GM18909 (cell line): ENCODE data around the gene TRIM74.
"Not testable (repeated sequence)": the region's sequence is repeated elsewhere in the genome, so short reads cannot be mapped to it uniquely, and the experiment has no call there.

Source experiments
- ATAC-seq: cut with Tn5 transposase; IDR thresholded peaks from one replicate; pipeline ENCODE4 v1.9.1; 2021; ENCODE audit warnings: mild to moderate bottlenecking; ENCODE audit not compliant: unreplicated experiment, poor library complexity

The TRIM74 gene

DNA sequence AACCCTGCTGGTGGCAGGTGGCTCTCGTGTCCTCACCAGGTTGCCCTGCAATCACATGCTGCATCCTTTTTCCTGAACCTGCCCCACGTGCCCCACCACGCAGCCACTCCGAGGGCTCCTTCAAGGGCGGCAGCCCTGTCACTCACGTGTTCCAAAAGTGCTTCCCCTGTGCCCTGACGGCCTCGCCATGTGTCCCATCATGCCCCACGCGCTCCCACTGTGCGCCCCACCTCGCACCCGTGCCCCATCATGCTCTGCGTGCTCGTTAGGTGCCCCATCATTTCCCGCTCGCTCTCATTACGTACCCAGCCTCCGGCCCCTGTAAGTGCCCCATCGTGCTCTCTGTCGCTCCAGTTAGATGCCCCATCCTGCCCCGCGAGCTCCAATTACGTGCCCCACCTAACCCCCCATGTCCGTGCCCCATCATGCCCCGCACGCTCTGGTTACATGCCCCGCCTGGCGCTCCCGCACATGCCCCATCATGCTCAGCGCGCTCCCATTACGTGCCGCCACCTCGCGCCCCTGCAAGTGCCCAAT lies at the start of gene TRIM74:
Gene TRIM74 (minus strand): TSS at position 487 of the 537 bp plus-strand sequence. CDS start 3,309 bp downstream, outside the sequence.
- not testable (repeated sequence) for ATAC-seq

DNA sequence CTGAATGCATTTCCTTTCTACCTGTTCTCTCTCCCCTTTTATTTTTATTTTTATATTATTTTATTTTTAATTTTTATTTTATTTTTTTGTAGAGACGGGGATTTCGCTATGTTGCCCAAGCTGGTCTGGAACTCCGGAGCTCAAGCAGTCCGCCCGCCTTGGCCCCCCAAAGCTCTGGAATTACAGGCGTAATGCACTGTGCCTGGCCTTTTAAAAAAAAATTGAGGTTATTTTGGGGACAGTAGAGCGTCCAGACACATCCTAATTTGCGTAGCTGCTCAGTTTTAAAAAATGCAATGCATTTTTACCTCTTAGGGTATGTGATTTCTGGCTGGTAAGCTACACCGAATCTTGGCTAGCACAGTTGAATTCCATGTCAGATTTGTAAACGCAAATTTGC lies 37.2 kb upstream of the TRIM74 start:
- not testable (repeated sequence) for ATAC-seq

DNA sequence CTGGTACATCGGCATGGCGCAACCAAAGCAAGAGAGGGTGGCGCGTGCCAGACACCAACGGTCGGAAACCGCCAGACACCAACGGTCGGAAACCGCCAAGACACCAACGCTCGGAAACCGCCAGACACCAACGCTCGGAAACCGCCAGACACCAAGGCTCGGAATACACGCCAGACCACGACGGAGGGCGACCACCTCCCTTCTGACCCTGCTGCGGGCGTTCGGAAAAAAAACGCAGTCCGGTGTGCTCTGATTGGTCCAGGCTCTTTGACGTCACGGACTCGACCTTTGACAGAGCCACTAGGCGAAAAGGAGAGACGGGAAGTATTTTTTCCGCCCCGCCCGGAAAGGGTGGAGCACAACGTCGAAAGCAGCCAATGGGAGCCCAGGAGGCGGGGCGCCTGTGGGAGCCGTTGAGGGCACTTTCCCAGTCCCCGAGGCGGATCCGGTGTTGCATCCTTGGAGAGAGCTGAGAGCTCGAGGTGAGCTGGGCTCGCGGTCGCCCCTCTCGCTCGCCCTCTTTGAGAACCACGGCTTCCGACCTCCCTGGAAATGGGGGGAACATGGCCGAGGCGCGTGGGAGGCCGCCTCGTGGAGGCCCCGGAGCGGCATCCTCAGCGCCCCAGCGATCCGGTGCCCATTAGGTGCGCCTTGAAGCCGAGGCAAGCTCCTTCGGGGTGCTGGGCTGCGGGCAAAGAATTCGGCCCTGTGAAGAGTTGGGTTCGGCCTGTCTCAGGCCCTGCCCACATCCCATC lies 36.6 kb upstream of the TRIM74 start:
- peak; percentile 88 for ATAC-seq

DNA sequence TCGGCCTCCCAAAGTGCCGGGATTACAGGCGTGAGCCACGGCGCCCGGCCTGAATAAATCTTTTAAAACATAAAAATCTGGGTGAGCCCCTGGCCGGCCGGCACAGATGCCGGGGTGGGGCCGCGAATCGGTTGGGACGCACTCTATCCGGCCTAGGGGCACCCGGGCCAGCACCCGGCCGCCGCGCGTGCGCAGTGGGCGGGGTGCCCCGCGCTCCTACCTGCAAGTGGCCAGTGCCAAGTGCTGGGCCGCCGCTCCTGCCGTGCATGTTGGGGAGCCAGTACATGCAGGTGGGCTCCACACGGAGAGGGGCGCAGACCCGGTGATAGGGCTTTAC lies 36.1 kb upstream of the TRIM74 start:
- ATAC-seq = peak; percentile 81

DNA sequence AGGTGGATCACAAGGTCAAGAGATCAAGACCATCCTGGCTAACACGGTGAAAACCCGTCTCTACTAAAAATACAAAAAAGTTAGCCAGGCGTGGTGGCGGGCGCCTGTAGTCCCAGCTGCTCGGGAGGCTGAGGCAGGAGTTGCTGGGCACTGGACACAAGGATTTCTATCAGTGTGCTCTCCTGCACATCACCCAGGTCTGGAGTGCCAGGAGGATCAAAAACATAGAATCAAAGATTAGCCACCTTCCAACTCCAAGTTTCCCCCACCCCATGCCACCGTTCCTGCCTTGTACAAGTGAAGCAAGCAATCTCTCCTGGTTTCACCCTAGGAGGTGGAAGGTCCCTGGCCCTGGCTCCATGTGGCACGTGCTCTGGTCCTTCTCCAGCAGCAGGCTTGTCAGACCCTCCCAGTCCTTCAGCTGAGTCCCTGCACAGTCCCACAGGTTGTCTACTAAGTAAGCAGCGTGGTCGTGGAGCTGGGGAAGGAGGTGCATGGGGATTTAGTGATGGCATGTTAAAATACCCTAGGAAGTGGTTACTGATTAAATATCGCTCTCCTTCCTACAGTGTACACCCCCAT lies 28.7 kb upstream of the TRIM74 start:
- ATAC-seq = not testable (repeated sequence)

DNA sequence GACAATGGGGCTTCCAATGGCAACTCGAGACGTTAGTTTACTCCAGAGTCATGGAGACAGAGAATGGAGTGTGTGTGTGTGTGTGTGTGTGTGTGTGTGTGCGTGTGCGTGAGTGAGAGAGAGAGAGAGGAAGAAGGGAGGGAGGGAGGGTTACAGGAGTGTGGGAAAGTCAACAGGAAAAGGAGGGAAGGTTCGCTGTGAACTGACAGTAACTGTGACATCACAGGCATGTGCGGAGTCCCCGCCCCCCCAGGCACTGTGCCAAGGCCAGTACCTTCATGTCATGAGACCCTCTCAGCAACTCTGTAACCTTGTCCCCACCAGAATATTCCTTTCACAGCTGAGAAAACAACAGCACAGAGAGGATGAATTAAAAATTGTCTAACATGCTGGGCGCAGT lies 28.2 kb upstream of the TRIM74 start:
- not testable (repeated sequence) for ATAC-seq

DNA sequence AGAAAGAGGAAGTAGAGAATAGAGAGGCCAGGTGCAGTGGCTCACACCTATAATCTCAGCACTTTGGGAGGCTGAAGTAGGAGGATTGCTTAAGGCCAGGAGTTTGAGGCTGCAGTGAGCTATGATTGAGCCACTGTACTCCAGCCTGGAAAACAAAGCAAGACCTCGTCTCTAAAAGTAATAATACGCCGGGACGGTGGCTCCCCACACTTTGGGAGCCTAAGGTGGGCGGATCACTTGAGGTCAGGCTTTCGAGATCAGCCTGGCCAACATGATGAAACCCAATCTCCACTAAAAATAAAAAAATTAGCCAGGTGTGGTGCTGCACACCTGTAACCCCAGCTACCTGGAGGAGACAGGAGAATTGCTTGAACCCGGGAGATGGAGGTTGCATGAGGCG lies 26.2 kb upstream of the TRIM74 start:
- ATAC-seq = not testable (repeated sequence)

DNA sequence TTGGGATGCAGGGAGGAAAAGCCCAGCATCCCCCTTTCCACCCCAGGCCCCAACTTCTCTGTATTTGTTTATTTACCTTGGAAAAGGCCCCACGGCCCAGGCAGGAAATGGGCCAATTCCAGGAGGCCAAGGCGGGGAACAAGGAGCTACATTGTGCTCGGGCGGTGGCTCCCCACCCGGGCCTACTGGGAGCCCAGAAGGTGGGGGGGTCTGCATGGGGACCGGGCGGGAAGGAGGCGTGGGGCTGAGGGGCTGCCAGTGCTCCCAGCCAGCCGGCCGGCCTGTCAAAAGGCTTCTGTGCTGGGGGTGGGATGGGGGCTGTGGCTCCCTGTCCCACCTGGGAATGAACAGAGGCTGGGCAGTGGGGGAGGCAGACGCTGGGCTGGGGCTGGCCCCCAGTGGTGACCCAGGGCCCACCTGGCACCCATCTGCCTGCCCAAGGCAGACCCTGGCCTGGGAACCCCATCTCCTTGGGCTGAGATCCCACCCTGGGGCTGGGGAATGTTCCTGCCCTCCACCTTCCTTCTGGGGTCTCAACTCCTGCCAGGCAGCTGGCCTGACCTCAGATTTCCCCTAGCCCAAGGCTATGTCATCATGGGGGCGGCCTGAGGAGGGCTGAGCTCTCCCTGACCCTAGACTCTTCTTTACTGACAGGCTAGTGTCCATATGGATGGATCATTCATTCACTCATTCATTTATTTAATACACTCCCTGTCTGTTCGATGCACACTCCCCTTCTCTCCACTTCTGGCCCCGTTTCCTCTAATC lies 21.1 kb upstream of the TRIM74 start:
- ATAC-seq = not testable (repeated sequence)

DNA sequence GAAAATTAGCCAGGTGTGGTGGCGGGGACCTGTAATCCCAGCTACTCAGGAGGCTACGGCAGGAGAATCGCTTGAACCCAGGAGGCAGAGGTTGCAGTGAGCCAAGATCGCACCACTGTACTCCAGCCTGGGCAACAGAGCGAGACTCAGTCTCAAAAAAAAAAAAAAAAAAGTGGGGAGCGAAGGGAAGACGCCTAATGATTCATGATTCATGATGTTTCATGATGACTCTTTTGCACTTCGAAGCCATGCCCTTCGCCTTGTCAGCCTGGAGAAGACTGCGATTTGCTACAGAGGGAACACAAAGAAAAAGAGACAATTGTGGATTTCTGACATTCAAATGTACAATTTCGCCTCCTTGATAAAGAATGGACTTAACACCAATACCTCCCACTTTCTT lies 12.8 kb upstream of the TRIM74 start:
- ATAC-seq = not testable (repeated sequence)

DNA sequence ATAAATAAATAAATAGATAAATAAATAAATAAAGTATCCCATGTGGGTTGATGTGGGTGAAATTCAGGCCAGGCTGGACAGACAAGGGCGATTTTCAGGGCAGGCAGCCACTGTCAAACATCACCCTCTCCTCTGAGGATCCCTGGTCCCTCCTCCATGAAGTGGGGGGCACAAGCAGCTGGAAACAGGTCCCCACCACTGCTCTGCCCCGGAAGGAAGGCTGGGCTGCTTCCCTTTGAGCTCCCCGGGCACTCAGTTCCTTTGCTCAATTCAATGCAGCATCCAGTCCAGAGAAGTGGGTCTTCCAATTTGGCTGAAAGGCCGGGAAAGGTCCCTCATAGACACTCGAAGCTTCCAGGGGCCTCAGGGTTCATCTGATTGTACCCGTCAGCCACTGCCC lies 11.1 kb upstream of the TRIM74 start:
- not testable (repeated sequence) for ATAC-seq

DNA sequence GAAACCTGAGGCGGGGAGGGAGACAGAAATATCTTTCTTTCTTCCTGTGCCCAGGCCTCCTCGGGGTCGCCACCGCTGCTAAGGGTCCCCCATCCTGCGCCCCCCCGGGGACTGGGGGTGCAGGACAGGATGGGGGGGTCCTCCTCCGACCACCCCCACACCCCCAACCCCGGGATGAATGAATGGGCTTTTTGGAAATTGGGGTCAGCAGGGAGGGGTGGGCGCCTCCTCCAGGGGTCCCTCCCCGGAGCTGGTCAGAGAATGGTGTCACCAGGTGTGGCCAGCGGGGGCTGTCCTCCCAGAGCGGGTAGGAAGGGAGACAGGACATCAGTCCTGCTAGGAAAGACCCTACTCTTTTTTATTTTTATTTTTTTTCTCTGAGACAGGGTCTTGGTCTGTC lies 7.2 kb upstream of the TRIM74 start:
- not testable (repeated sequence) for ATAC-seq

DNA sequence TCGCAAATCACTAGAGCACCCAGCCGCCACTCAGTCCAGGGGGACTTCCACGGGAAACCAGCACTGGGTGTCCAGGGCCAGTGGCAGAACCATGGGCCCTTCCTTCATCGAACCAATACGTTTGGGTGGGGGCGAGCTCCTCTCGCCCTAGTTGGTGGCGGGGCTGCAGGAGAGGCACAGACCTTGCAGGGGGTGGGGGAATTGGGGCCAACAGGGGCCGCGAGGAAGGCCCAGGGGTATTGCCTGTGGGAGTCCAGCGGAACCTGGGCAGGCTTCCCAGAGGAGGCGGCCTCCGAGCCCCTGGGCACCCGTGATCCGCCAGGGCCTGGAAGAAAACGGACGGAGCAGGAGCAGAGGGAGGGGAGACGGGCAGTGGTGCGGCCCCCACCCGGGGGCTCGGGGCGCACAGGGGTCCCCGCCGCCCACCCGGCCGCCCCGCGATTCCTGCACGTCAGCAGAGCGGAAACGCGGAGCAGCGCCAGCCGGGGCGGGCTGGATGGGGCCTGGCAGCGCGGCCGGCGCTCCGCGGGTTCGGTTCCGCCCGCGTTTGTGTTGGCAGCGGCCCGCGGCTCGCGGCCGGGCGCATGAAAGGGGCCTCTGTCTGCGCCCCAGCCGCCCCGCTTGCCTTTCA lies 6.5 kb upstream of the TRIM74 start:
- ATAC-seq = not testable (repeated sequence)

DNA sequence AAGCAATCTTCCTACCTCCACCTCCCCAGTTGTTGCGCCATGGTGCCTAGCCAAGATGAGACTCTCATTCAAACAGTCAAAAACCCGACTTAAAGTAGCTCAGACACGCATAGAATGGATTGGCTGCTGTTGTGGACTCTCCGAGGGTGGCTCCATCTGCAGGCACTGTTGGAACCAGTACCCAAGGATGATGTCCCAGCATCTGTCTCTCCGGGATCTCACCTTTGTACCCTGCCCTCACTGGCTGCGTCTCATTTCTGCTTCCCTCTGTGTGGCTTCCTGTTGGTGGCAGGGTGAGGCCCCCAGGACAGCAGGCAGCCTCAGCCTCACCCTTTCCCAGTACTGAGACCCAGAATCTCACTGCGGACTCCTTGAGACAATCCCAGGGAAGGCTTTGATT lies 5.5 kb upstream of the TRIM74 start:
- not testable (repeated sequence) for ATAC-seq

DNA sequence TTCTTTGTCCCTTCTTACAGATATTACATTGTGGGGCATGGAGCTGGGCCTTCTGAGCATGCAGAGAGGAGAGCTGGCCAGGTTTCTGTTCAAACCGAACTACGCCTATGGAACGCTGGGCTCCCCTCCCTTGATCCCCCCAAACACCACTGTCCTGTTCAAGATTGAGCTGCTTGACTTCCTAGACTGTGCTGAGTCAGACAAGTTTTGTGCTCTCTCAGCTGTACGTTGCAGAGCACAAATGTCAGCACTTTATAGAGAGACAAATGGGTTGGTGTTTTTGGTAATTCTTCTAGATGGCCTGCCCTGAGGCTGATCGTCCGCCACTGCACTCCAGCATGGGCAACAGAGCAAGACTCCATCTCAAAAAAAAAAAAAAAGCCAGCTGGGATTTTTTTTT lies 2.2 kb upstream of the TRIM74 start:
- ATAC-seq = not testable (repeated sequence)

DNA sequence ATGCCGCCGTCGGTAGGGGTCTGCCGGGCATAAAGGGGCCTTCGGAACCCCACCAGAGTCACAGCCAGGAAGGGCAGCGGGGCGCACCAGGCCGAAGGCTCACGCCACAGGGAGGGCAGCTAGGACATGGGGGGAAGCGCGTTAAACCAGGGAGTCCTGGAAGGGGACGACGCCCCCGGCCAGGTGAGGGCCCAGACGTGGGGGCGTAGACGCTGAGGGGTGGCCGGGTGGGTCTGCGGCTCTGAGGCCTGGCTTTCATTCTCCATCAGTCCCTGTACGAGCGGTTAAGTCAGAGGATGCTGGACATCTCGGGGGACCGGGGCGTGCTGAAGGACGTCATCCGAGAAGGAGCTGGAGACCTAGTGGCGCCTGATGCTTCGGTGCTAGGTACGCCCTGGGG lies 422 bp upstream of the TRIM74 start:
- not testable (repeated sequence) for ATAC-seq

DNA sequence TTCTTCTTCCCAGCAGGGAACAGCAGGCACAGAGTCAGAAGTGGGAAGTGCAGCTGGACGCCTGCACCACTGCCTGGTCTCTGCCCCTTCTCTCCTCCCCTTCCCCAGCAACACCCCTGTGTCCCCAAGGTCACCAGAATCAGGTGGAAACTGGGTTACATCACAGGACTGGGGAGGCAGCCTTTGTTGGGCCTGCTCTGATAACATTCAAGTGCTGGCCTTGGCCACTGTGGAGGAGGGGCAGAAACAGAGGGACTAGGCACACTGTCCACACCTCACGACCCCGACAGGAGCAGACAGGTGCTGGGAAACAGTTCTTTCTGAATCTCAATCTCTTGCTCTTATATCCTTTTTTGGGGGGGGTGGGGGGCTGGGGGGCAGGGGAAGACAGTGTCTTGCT lies 2.4 kb downstream of the TRIM74 start:
- ATAC-seq = not testable (repeated sequence)

DNA sequence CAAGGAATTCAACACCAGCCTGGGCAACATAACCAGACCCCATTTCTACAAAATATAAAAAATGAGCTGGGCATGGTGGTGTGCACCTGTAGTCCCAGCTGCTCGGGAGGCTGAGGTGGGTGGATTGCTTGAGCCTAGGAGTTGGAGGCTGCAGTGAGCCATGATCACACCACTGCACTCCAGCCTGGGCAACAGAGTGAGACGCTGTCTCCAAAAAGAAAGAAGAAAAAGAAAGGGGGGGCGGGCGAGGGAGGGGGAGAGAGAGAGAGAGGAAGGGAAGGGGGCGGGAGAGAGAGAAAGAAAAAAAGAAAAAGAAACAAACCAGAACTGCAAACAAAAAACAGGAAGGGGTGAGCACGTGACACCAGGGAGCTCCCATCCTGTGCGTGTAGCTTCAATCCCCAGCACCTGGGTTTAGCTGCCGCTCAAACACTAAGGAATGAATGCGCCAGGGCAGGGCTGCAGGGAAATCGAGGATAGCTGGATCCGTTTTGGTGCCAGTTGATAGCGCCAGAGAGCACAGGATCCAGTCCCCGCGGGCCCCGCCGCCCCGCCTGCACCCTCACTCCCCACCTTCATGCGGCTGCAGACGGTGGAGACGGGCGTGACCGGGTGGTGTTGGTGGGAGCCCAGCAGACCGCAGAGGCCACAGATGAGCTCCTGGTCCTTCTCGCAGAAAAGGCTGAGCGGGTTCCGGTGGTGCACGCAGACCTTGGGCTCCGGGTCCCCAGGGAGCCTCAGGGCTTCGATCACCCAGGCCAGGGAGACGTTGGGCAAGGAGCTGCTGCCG lies 3.9 kb downstream of the TRIM74 start:
- ATAC-seq = peak; percentile 55

DNA sequence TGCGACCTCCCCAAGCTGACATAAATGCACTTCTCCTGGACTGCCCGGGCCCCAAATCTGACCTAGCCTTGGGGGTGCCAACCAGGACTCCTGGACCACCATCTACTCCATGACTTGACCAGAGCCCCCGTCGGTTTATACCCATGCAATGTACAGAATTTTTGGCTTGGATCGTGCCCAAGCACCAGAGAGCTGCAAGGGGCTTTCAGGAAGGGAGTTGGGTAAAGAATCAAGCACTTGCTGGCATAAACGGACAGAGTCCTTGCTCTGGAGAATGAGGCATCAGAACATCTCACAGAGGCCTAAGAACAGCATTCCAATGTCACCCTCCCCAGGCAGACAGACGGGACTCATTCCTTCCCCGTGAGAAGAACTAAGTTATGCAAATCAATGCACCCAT lies 6.2 kb downstream of the TRIM74 start:
- ATAC-seq = not testable (repeated sequence)

DNA sequence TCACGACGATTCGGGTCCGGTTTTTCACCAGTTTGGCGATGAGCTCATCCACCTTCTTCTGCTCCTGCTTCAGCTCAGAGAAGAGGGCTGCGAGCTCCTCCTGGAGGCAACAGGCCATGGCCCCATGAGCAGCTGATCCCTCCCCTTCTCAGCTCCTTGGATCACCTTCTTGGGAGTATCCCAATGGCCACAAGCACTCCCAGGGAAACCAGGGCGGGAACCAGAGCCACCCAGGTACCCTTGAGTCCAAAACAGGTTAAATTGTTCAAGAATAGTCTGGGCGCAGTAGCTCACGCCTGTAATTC lies 8.0 kb downstream of the TRIM74 start:
- not testable (repeated sequence) for ATAC-seq
